ENCODE data around the gene DPH3. TPM values are rescaled to one million over a fixed set of nuclear protein-coding genes. Genes with fewer than 3 reads are reported as not detected.
"Not testable (repeated sequence)": the region's sequence is repeated elsewhere in the genome, so short reads cannot be mapped to it uniquely, and the experiment has no call there.

Gene DPH3
- total and polyA plus RNA-seq, 2 experiments from 2014 or later = 15.3 to 84.3 TPM

DNA sequence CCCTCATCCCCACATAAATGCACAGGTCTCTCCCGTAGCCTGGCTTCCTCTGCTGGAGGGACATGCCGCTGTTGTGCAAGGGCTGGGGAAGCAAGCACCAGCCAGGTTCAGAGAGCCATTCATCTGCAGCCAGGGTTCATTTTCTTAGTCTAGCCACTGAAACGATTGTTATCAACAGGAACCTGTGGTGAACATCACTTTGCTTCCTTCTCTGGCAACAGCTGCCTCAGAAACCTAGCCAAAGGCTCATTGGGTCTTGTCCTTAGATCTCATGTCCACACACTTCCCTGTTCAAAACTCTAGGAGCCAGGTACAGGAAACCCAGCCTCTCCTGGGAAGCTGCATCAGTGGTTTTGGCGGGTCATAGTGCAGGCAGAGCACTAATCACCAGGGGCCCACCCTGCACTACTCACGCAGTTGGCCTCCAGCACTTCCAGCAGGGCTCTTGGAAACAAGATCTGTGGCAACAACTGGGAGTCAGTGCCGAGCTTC is 47.3 kb upstream of the DPH3 start:
- H3K36me3 ChIP-seq (ENCODE audit: insufficient read depth) = no peaks in the 10 kb centered on the region
- ATAC-seq (no peak), DNase-seq (ENCODE audit: low spot score) (no peak)
- no peaks in the 10 kb centered on the region for H3F3A ChIP-seq (replicated peaks; ENCODE audit: low read depth)
- Mint-ChIP-seq H3K27ac (no peak overlapping the region), H3K4me3 (no peak overlapping the region), H3K27me3 (ENCODE audit: insufficient read depth, low read depth, poor library complexity) (peaks cover 2% of the 10 kb centered on the region), H3K4me1 (peaks cover 15% of the 10 kb centered on the region; the same call in 2 of the 3 replicates), H3K9me3 (no peaks in the 10 kb centered on the region), H3K36me3 (ENCODE audit: low read depth) (peaks cover 4% of the 10 kb centered on the region; the same call in 2 of the 3 replicates)
- H2AFZ ChIP-seq = no peak overlapping the region
- no peak overlapping the region for H3K27ac ChIP-seq (ENCODE audit: low read depth)
- no peaks in the 10 kb centered on the region for H3K4me1 ChIP-seq (ENCODE audit: insufficient read depth)
- H3K4me2 ChIP-seq = no peak overlapping the region
- H3K27me3 ChIP-seq (ENCODE audit: insufficient read depth) = no peaks in the 10 kb centered on the region
- no peak overlapping the region for H3K4me3 ChIP-seq
- TF ChIP-seq, protein P1, sequence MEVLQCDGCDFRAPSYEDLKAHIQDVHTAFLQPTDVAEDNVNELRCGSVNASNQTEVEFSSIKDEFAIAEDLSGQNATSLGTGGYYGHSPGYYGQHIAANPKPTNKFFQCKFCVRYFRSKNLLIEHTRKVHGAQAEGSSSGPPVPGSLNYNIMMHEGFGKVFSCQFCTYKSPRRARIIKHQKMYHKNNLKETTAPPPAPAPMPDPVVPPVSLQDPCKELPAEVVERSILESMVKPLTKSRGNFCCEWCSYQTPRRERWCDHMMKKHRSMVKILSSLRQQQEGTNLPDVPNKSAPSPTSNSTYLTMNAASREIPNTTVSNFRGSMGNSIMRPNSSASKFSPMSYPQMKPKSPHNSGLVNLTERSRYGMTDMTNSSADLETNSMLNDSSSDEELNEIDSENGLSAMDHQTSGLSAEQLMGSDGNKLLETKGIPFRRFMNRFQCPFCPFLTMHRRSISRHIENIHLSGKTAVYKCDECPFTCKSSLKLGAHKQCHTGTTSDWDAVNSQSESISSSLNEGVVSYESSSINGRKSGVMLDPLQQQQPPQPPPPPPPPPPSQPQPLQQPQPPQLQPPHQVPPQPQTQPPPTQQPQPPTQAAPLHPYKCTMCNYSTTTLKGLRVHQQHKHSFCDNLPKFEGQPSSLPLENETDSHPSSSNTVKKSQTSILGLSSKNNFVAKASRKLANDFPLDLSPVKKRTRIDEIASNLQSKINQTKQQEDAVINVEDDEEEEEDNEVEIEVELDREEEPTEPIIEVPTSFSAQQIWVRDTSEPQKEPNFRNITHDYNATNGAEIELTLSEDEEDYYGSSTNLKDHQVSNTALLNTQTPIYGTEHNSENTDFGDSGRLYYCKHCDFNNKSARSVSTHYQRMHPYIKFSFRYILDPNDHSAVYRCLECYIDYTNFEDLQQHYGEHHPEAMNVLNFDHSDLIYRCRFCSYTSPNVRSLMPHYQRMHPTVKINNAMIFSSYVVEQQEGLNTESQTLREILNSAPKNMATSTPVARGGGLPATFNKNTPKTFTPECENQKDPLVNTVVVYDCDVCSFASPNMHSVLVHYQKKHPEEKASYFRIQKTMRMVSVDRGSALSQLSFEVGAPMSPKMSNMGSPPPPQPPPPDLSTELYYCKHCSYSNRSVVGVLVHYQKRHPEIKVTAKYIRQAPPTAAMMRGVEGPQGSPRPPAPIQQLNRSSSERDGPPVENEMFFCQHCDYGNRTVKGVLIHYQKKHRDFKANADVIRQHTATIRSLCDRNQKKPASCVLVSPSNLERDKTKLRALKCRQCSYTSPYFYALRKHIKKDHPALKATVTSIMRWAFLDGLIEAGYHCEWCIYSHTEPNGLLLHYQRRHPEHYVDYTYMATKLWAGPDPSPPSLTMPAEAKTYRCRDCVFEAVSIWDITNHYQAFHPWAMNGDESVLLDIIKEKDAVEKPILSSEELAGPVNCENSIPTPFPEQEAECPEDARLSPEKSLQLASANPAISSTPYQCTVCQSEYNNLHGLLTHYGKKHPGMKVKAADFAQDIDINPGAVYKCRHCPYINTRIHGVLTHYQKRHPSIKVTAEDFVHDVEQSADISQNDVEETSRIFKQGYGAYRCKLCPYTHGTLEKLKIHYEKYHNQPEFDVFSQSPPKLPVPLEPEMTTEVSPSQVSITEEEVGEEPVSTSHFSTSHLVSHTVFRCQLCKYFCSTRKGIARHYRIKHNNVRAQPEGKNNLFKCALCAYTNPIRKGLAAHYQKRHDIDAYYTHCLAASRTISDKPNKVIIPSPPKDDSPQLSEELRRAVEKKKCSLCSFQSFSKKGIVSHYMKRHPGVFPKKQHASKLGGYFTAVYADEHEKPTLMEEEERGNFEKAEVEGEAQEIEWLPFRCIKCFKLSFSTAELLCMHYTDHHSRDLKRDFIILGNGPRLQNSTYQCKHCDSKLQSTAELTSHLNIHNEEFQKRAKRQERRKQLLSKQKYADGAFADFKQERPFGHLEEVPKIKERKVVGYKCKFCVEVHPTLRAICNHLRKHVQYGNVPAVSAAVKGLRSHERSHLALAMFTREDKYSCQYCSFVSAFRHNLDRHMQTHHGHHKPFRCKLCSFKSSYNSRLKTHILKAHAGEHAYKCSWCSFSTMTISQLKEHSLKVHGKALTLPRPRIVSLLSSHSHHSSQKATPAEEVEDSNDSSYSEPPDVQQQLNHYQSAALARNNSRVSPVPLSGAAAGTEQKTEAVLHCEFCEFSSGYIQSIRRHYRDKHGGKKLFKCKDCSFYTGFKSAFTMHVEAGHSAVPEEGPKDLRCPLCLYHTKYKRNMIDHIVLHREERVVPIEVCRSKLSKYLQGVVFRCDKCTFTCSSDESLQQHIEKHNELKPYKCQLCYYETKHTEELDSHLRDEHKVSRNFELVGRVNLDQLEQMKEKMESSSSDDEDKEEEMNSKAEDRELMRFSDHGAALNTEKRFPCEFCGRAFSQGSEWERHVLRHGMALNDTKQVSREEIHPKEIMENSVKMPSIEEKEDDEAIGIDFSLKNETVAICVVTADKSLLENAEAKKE (CRISPR knock-in tag; IDR thresholded peaks at IDR 0.05) = no peak
- TF ChIP-seq POLR2AphosphoS5 (IDR thresholded peaks at IDR 0.05; ENCODE audit: low read depth) = no peak
- TF ChIP-seq, protein P2, sequence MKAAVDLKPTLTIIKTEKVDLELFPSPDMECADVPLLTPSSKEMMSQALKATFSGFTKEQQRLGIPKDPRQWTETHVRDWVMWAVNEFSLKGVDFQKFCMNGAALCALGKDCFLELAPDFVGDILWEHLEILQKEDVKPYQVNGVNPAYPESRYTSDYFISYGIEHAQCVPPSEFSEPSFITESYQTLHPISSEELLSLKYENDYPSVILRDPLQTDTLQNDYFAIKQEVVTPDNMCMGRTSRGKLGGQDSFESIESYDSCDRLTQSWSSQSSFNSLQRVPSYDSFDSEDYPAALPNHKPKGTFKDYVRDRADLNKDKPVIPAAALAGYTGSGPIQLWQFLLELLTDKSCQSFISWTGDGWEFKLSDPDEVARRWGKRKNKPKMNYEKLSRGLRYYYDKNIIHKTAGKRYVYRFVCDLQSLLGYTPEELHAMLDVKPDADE (IDR thresholded peaks at IDR 0.05) = no peak
- no peak for TF ChIP-seq STAT1 (IDR thresholded peaks at IDR 0.05; ENCODE audit: unreplicated experiment)
- no peak for TF ChIP-seq JUNB (IDR thresholded peaks at IDR 0.05; ENCODE audit: unreplicated experiment)
- no peak for TF ChIP-seq ZNF331 (CRISPR knock-in tag; IDR thresholded peaks at IDR 0.05; ENCODE audit: low read depth)
- no peaks in the 10 kb centered on the region for H3K79me2 ChIP-seq (replicated peaks; ENCODE audit: insufficient read depth)
- no peaks in the 10 kb centered on the region for H3K9me2 ChIP-seq (ENCODE audit: insufficient read depth)
- no peaks in the 10 kb centered on the region; the same call in 1 of the 2 replicates for H4K20me1 ChIP-seq (replicated peaks; ENCODE audit: insufficient read depth)

DNA sequence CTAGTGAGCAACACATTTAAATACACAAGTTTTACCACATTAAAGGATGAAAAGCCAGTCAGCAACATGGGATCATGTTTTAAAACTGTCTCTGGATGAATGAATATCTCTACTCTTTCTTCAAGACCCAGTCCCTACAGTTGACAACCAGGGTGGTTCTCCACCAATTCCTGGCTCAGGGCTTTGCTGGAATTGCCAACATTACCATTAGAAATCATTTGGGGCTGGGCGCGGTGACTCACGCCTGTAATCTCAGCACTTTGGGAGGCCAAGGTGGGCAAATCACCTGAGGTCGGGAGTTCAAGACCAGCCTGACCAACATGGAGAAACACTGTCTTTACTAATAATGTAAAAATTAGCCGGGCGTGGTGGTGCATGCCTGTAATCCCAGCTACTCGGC is 45.7 kb upstream of the DPH3 start:
- H3K9me3 Mint-ChIP-seq; H3K4me2 ChIP-seq; DNase-seq (ENCODE audit: low spot score); H3K27me3 Mint-ChIP-seq (ENCODE audit: insufficient read depth, low read depth, poor library complexity); ATAC-seq; H4K20me1 ChIP-seq (replicated peaks; ENCODE audit: insufficient read depth); H3K27ac Mint-ChIP-seq; H3K4me1 ChIP-seq (ENCODE audit: insufficient read depth); H3K36me3 ChIP-seq (ENCODE audit: insufficient read depth); H3K4me3 Mint-ChIP-seq; H3K27me3 ChIP-seq (ENCODE audit: insufficient read depth); H3K9me2 ChIP-seq (ENCODE audit: insufficient read depth); H3K27ac ChIP-seq (ENCODE audit: low read depth); H3K79me2 ChIP-seq (replicated peaks; ENCODE audit: insufficient read depth); H3F3A ChIP-seq (replicated peaks; ENCODE audit: low read depth); H2AFZ ChIP-seq; H3K36me3 Mint-ChIP-seq (ENCODE audit: low read depth); H3K4me3 ChIP-seq: not testable (repeated sequence)
- H3K4me1 Mint-ChIP-seq = peaks cover 15% of the 10 kb centered on the region; the same call in 2 of the 3 replicates
